Limb (tissue), 2 donors: ENCODE data around the gene OTP.

ENCODE experiments used
- DNase-seq, 2 donors: peaks; one replicate each; pipeline ENCODE4 v3.0.0-alpha.2; 2016; ENCODE audit errors: extremely low spot score in 2 of 2

The OTP gene

GRCh38 chr5:77640589-77641396 is 2.3 kb upstream of the OTP start:
- DNase-seq = peak in 1 of 2 donors; percentile 44

- DNase-seq = peak in 1 of 2 donors; percentile 68
These were observed 504 bp upstream of the OTP start for GRCh38 chr5:77638763-77639671.

- DNase-seq = peak in 1 of 2 donors; percentile 53
These were observed 1.1 kb downstream of the OTP start for GRCh38 chr5:77637170-77637997.

GRCh38 chr5:77636641-77637169 is 1.8 kb downstream of the OTP start:
- peak in 1 of 2 donors; percentile 35 for DNase-seq

GRCh38 chr5:77635917-77636640 is 2.4 kb downstream of the OTP start:
- peak in 1 of 2 donors; percentile 42 for DNase-seq

GRCh38 chr5:77635067-77635916 is 3.2 kb downstream of the OTP start:
- DNase-seq = no peak

GRCh38 chr5:77633709-77634108 is 4.8 kb downstream of the OTP start:
- no peak for DNase-seq

GRCh38 chr5:77633207-77633675 is 5.3 kb downstream of the OTP start:
- DNase-seq = no peak

- DNase-seq = peak in 1 of 2 donors; percentile 47
These were observed 5.8 kb downstream of the OTP start for GRCh38 chr5:77632526-77633206.

GRCh38 chr5:77630114-77630680 is 8.3 kb downstream of the OTP start:
- peak in 1 of 2 donors; percentile 70 for DNase-seq

- DNase-seq = peak in 1 of 2 donors; percentile 59
These were observed 8.9 kb downstream of the OTP start for GRCh38 chr5:77629509-77630113.

- DNase-seq = peak in 1 of 2 donors; percentile 50
These were observed 9.5 kb downstream of the OTP start for GRCh38 chr5:77628840-77629508.

GRCh38 chr5:77627869-77628674 is 10.4 kb downstream of the OTP start:
- peak in 1 of 2 donors; percentile 43 for DNase-seq

GRCh38 chr5:77623203-77623740 is 15.2 kb downstream of the OTP start:
- no peak for DNase-seq

- DNase-seq = no peak
These were observed 17.1 kb downstream of the OTP start for GRCh38 chr5:77621440-77621839.

- no peak for DNase-seq
These were observed 18.1 kb downstream of the OTP start for GRCh38 chr5:77620405-77620804.
